PC-9 (cell line): ENCODE data around the gene OR5M10.

Experiments used
- EZH2 ChIP-seq: fragments of 200-600 bp; sonication (generic); IDR thresholded peaks from 2 replicates; pipeline ENCODE4 v1.8.0; 2017; ENCODE audit warnings: antibody characterized with exemption, low read depth
- TF ChIP-seq, protein P1 (sequence below): fragments of 200-600 bp; sonication (generic); conservative IDR thresholded peaks from 2 replicates; pipeline ENCODE4 v1.6.1; 2017; ENCODE audit warnings: mixed run types, antibody characterized with exemption, mild to moderate bottlenecking, moderate library complexity

DNA sequence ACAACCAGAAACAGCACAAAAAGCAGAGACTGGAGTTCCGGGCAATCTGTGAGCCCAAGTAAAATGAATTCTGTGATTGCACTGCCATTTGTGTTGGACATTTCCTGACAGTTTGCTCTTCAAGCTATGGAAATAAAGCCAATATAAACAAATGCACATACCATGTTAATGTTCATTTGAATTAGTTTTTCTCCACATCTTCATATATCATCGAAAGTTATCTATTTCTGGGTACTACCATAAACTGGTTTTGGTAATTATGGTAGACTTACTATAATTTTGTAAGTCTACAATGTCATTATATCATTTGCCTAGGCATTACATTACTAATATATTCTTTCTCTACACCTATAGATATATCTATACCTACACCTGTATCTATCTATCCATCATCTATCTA lies 34.4 kb downstream of the OR5M10 start, which contains the start of gene OR5M11:
- TF ChIP-seq, protein P1, sequence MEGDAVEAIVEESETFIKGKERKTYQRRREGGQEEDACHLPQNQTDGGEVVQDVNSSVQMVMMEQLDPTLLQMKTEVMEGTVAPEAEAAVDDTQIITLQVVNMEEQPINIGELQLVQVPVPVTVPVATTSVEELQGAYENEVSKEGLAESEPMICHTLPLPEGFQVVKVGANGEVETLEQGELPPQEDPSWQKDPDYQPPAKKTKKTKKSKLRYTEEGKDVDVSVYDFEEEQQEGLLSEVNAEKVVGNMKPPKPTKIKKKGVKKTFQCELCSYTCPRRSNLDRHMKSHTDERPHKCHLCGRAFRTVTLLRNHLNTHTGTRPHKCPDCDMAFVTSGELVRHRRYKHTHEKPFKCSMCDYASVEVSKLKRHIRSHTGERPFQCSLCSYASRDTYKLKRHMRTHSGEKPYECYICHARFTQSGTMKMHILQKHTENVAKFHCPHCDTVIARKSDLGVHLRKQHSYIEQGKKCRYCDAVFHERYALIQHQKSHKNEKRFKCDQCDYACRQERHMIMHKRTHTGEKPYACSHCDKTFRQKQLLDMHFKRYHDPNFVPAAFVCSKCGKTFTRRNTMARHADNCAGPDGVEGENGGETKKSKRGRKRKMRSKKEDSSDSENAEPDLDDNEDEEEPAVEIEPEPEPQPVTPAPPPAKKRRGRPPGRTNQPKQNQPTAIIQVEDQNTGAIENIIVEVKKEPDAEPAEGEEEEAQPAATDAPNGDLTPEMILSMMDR, result no peak
- TF ChIP-seq EZH2, result no peak
